ENCODE results near the gene KIAA1755. TPM values are rescaled to one million over a fixed set of nuclear protein-coding genes. Genes with fewer than 3 reads are reported as not detected.
"Not testable (repeated sequence)": the region's sequence is repeated elsewhere in the genome, so short reads cannot be mapped to it uniquely, and the experiment has no call there.

The KIAA1755 gene
- total RNA-seq, 1 experiment from 2014 or later = not detected

GRCh38 chr20:38252292-38253288 lies 7.9 kb downstream of the KIAA1755 start:
- TF ChIP-seq CTCF (conservative IDR thresholded peaks at IDR 0.05; ENCODE audit: low read depth, low read length) = no peak
- Histone ChIP-seq H3K36me3 (ENCODE audit: insufficient read depth, low read length, poor library complexity, severe bottlenecking) (no peaks in the 10 kb centered on the region), H3K9me3 (ENCODE audit: low read depth, low read length, poor library complexity, severe bottlenecking) (no peaks in the 10 kb centered on the region), H3K4me3 (ENCODE audit: low read depth, low read length, poor library complexity, severe bottlenecking) (no peak overlapping the region), H3K27ac (ENCODE audit: low read depth, low read length, poor library complexity, severe bottlenecking) (no peak overlapping the region), H3K27me3 (replicated peaks; ENCODE audit: insufficient read depth, low read depth, low read length, poor library complexity) (no peaks in the 10 kb centered on the region), H3K4me1 (ENCODE audit: insufficient read depth, low read length, poor library complexity, severe bottlenecking) (no peaks in the 10 kb centered on the region)
- ChIA-PET CTCF (interaction anchor here (0.6 kb wide), 1 partner anchor 104 kb away, joined by 4 read pairs; no protein-coding TSS in a partner anchor), POLR2A (ENCODE audit: low non-redundant PET) (no interaction called here)
- no TSS peak for BruUV-seq (replicated peaks)
- intact Hi-C loops (cut with micrococcal nuclease; ENCODE audit: unreplicated experiment) = no loop called here
- no peak for DNase-seq (ENCODE audit: low spot score)

- CTCF ChIA-PET = not testable (repeated sequence)
These were observed 9.1 kb downstream of the KIAA1755 start for GRCh38 chr20:38251441-38251840.

DNA sequence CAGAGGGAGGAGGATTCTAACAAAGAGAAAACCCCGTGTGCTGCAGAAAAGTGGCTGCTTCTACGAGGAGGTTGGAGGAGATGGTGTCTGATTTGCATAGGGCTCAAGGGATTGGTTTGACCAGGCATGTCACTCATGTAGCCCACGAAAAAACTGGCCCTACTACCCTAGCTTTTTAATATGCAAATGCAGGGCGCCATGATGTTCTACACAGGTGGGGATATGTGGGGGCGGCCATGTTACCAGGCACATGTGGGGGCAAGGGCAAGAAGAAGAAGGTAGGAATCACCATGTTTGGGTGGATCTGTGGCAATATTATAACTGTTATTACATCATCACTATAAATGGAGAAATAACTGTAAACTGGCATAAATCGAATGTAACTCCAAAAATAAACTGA lies 9.9 kb downstream of the KIAA1755 start:
- no peak for TF ChIP-seq EZH2 (IDR thresholded peaks at IDR 0.05; ENCODE audit: borderline replicate concordance, low read depth, low read length, poor library complexity, severe bottlenecking)
- TF ChIP-seq CTCF (conservative IDR thresholded peaks at IDR 0.05; ENCODE audit: low read depth, low read length) = no peak
- DNase-seq (ENCODE audit: low spot score) = no peak
- no peaks in the 10 kb centered on the region for H3K9me3 ChIP-seq (ENCODE audit: low read depth, low read length, poor library complexity, severe bottlenecking)
- no peaks in the 10 kb centered on the region for H3K36me3 ChIP-seq (ENCODE audit: insufficient read depth, low read length, poor library complexity, severe bottlenecking)
- H3K4me1 ChIP-seq (ENCODE audit: insufficient read depth, low read length, poor library complexity, severe bottlenecking) = no peaks in the 10 kb centered on the region
- BruUV-seq (replicated peaks) = no TSS peak
- CTCF ChIA-PET = no interaction called here
- no peak overlapping the region for H3K4me3 ChIP-seq (ENCODE audit: low read depth, low read length, poor library complexity, severe bottlenecking)
- no peaks in the 10 kb centered on the region for H3K27me3 ChIP-seq (replicated peaks; ENCODE audit: insufficient read depth, low read depth, low read length, poor library complexity)
- intact Hi-C loops (cut with micrococcal nuclease; ENCODE audit: unreplicated experiment) = no loop called here
- POLR2A ChIA-PET (ENCODE audit: low non-redundant PET) = no interaction called here
- H3K27ac ChIP-seq (ENCODE audit: low read depth, low read length, poor library complexity, severe bottlenecking) = no peak overlapping the region

More at GRCh38 chr20:38251441-38251840, 9.1 kb downstream of the KIAA1755 start:
- POLR2A ChIA-PET (ENCODE audit: low non-redundant PET); BruUV-seq (replicated peaks); DNase-seq (ENCODE audit: low spot score); H3K36me3 ChIP-seq (ENCODE audit: insufficient read depth, low read length, poor library complexity, severe bottlenecking); H3K4me1 ChIP-seq (ENCODE audit: insufficient read depth, low read length, poor library complexity, severe bottlenecking); H3K9me3 ChIP-seq (ENCODE audit: low read depth, low read length, poor library complexity, severe bottlenecking); H3K4me3 ChIP-seq (ENCODE audit: low read depth, low read length, poor library complexity, severe bottlenecking); H3K27ac ChIP-seq (ENCODE audit: low read depth, low read length, poor library complexity, severe bottlenecking); intact Hi-C loops (cut with micrococcal nuclease; ENCODE audit: unreplicated experiment); H3K27me3 ChIP-seq (replicated peaks; ENCODE audit: insufficient read depth, low read depth, low read length, poor library complexity): not testable (repeated sequence)
